Measurements from ENCODE around the gene LINGO4. TPM values are rescaled to one million over a fixed set of nuclear protein-coding genes. Genes with fewer than 3 reads are reported as not detected.

The LINGO4 gene, protein sequence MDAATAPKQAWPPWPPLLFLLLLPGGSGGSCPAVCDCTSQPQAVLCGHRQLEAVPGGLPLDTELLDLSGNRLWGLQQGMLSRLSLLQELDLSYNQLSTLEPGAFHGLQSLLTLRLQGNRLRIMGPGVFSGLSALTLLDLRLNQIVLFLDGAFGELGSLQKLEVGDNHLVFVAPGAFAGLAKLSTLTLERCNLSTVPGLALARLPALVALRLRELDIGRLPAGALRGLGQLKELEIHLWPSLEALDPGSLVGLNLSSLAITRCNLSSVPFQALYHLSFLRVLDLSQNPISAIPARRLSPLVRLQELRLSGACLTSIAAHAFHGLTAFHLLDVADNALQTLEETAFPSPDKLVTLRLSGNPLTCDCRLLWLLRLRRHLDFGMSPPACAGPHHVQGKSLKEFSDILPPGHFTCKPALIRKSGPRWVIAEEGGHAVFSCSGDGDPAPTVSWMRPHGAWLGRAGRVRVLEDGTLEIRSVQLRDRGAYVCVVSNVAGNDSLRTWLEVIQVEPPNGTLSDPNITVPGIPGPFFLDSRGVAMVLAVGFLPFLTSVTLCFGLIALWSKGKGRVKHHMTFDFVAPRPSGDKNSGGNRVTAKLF
- under 1 TPM in 1 of 3 donors, not detected in 2; 0.29 TPM for polyA plus RNA-seq

GRCh38 chr1:151805066-151805820, at the start of gene LINGO4:
Gene LINGO4 (minus strand): TSS chr1:151805419. CDS start chr1:151802704, 2,715 bp downstream.
- WGBS, 3 donors, result 44 to 62% (median 53%) methylated on average over 12 of the region's 12 CpGs
- no peak within 1 kb of the TSS for H3K27ac ChIP-seq (ENCODE audit: low read depth, low read length)

GRCh38 chr1:151854658-151855057, 49.4 kb upstream of the LINGO4 start:
- no peak overlapping the region for H3K27ac ChIP-seq (ENCODE audit: low read depth, low read length)
- 85 to 92% (median 87%) methylated on average over 7 of the region's 7 CpGs for WGBS, 3 donors

GRCh38 chr1:151853411-151853943, 48.3 kb upstream of the LINGO4 start, which contains the start of gene THEM5:
Gene THEM5 (minus strand): TSS chr1:151853712. CDS start chr1:151853565, 147 bp downstream.
- 64 to 87% (median 74%) methylated on average over 5 of the region's 5 CpGs for whole genome bisulfite sequencing, 3 donors
- H3K27ac ChIP-seq (ENCODE audit: low read depth, low read length), result no peak within 1 kb of the TSS

- H3K27ac ChIP-seq (ENCODE audit: low read depth, low read length), result no peak overlapping the region
- WGBS, 3 donors, result 85 to 93% (median 93%) methylated on average over 4 of the region's 4 CpGs
Observed at GRCh38 chr1:151852733-151853132, 47.5 kb upstream of the LINGO4 start.

DNA sequence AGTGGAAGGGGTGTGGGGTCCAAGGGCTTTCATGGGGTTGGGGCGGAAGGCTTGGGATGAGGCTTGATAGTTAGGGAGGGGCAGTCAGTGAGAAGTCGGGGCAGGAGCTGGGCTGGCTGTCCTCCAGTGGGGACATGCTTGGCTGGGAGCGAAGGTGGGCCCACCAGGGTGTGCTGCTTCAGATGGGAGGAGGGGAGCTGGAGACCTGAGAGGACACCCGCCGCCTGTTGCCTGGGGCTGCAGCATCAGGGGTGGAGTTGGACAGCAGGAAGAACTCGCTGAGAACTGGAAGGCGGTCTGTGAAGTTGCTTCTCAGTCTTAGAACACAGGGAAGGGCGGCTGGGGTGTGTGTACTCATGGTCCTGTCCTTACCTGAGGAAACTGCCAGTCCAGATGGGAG, 46.7 kb upstream of the LINGO4 start:
- no peak overlapping the region for H3K27ac ChIP-seq (ENCODE audit: low read depth, low read length)
- WGBS, 3 donors, result 76 to 81% (median 80%) methylated on average over 8 of the region's 8 CpGs

DNA sequence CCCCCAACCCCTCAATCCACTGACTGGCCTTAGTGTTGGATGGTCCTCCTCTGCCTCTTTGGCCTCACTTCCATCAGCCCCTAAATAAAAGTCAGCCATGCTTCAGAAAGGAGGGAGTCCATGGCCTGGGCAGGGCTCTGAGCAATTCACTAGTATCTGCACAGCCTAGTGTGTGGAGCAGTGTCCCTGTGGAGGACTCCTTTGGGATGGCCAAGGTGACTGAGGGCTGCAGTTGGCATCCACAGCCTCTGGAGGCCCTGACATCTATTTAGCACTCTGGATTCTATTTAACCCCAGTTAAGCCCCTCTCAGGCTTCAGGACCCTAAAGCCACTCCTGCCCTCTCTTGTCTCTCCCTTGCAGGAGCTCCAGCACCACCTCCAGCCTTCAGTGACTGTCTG, 44.7 kb upstream of the LINGO4 start:
- H3K27ac ChIP-seq (ENCODE audit: low read depth, low read length), result no peak overlapping the region

- WGBS, 3 donors, result 55 to 68% (median 65%) methylated on average over 3 of the region's 3 CpGs
- no peak overlapping the region for H3K27ac ChIP-seq (ENCODE audit: low read depth, low read length)
Observed at GRCh38 chr1:151849126-151849525, 43.9 kb upstream of the LINGO4 start.

- H3K27ac ChIP-seq (ENCODE audit: low read depth, low read length), result no peak overlapping the region
- 41 to 64% (median 44%) methylated on average over 9 to 11 of the region's 11 CpGs for WGBS, 3 donors
Observed at GRCh38 chr1:151847867-151848596, 42.8 kb upstream of the LINGO4 start.

DNA sequence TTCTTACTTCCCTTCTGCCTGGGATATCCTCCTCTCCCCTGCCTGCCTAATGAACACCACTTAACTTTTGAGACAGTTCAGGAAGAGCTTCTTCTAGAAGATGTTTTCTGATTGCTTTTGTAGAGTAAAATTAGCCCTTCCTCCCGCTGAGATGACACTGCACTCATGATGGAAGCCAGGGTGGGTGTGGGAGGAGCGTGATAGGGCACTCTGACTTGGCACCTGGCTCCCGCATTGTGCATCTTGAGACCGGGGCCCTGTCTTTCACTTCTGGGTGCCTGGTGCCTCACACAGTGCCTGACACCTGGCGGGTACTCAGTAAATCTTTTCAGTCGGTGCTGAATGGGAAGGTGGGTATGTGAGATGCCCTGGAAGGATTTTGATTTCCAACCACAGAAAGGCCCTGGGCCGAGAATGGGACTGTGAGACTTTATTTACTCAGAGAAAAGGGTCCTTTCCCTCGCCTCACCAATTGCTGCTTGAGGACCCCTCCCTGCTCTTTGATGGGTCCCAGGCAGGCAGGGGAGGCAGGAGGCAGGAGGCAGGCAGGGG, 41.5 kb upstream of the LINGO4 start:
- 87 to 95% (median 90%) methylated on average over 8 of the region's 8 CpGs for WGBS, 3 donors
- no peak overlapping the region for H3K27ac ChIP-seq (ENCODE audit: low read depth, low read length)

GRCh38 chr1:151846062-151846568, 40.9 kb upstream of the LINGO4 start:
- no peak overlapping the region for H3K27ac ChIP-seq (ENCODE audit: low read depth, low read length)
- 33 to 60% (median 60%) methylated on average over 6 of the region's 6 CpGs for WGBS, 3 donors

- 59 to 86% (median 61%) methylated on average over 2 of the region's 2 CpGs for WGBS, 3 donors
Observed at GRCh38 chr1:151843398-151843797, 38.2 kb upstream of the LINGO4 start.

GRCh38 chr1:151841141-151841540, 35.9 kb upstream of the LINGO4 start:
- no peak overlapping the region for H3K27ac ChIP-seq (ENCODE audit: low read depth, low read length)
- 92 to 94% (median 94%) methylated on average over 2 of the region's 2 CpGs for WGBS, 3 donors

More at GRCh38 chr1:151843398-151843797, 38.2 kb upstream of the LINGO4 start:
- H3K27ac ChIP-seq (ENCODE audit: low read depth, low read length), result no peak overlapping the region

DNA sequence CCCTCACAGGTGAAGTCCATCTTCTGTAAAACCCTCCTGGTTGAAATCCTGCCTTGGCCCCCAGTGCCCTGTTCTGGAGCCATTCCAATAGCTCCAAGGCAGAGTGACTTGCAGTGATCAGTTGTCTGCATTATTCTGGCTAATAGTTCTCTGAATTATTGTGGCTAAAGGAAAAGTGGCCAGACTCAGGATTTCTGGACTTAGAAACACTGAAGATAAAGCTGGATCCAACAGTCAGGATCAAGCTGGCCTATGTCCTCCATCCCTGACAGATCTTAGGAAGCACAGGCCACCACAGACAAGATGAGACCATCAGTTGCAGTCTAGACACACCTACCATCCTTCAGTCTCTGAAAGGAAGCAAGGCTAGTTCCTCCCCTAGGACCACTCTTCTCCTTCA, 35.2 kb upstream of the LINGO4 start:
- no peak overlapping the region for H3K27ac ChIP-seq (ENCODE audit: low read depth, low read length)

GRCh38 chr1:151839457-151840403, 34.5 kb upstream of the LINGO4 start, which contains the start of gene C2CD4D:
Gene C2CD4D (minus strand): TSS chr1:151839820. CDS start chr1:151838989, 831 bp downstream.
- no peak within 1 kb of the TSS for H3K27ac ChIP-seq (ENCODE audit: low read depth, low read length)
- WGBS, 3 donors, result 4 to 6% (median 4%) methylated on average over 47 of the region's 47 CpGs

GRCh38 chr1:151839082-151839412, 33.8 kb upstream of the LINGO4 start:
- 16 to 57% (median 19%) methylated on average over 16 of the region's 16 CpGs for WGBS, 3 donors
- H3K27ac ChIP-seq (ENCODE audit: low read depth, low read length), result no peak overlapping the region

DNA sequence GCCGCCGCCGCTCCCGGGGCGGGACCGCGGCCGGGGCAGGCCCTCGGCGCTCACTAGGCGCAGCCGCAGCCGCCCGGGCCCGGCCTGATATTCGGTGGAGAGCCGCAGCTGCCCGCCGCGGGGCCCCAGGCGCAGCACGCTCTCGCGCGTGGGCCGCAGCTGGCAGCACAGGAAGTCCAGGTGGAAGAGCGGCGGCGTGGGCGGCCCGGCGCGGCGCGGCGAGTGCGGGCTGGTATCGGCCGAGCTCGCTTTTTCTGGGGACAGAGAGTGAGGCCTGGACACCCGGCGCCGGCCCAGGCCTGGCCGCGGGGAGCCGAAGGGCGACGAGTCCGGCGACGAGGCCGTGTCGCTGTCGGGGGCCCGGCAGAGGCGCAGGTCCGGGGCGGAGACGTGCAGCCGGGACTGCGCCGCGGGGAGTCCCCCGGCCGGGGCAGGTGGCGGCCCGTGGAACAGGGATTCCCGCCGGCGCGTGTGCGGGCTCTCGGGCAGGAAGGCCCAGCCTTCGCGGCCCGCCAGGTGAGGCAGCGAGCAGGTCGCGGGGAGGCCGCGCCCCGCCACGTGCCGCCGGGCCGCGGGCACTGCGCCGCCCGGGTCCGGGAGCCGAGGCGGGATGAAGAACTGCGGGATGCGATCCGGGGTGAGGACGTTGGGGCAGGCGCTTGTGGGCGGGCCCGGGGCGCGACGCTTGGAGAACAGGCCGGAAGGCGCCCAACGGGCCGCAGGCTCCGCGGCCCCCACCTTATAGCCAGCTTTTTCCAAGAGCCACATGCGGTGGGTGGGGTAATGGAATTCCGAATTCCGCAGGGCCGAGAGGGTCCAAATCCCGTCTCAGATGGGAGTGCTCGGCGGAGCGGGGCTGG, 33.2 kb upstream of the LINGO4 start:
- H3K27ac ChIP-seq (ENCODE audit: low read depth, low read length), result no peak overlapping the region
- 3 to 42% (median 9%) methylated on average over 109 to 117 of the region's 117 CpGs for WGBS, 3 donors
